ENCODE data around the gene MRPS6. TPM values are rescaled to one million over a fixed set of nuclear protein-coding genes. Genes with fewer than 3 reads are reported as not detected.
A peak's percentile ranks its signal among the peaks of the same experiment; 100 is the strongest.

The MRPS6 gene
- total and polyA plus RNA-seq, 7 donors, result 41.0 to 118 (median 78.8) TPM

- no peak for TF ChIP-seq POLR2A (IDR thresholded peaks at IDR 0.05)
- TF ChIP-seq EP300 (IDR thresholded peaks at IDR 0.05), result no peak
- TF ChIP-seq POLR2AphosphoS5 (IDR thresholded peaks at IDR 0.05), result no peak
- no peak for TF ChIP-seq CTCF (IDR thresholded peaks at IDR 0.05)
- no peak overlapping the region for H3K4me3 ChIP-seq
- H3K27me3 ChIP-seq, result no peaks in the 10 kb centered on the region
- H3K4me1 ChIP-seq, result peaks cover 0 to 12% (median 3%) of the 10 kb centered on the region in 4 donors
- peaks cover 0 to 4% (median 0%) of the 10 kb centered on the region in 4 donors for H3K9me3 ChIP-seq
- intact Hi-C loops (cut with DNase I), result no loop called here
- no peaks in the 10 kb centered on the region for H3K36me3 ChIP-seq
- WGBS, 2 donors, result 8 to 63% methylated on average over 1 of the region's 1 CpG
- no peak overlapping the region for H3K27ac ChIP-seq
- peak; percentile 18 for DNase-seq
Measured at GRCh38 chr21:34176448-34176847, 103.1 kb downstream of the MRPS6 start.

GRCh38 chr21:34177919-34178567 is 104.7 kb downstream of the MRPS6 start:
- Histone ChIP-seq H3K4me3 (no peak overlapping the region), H3K36me3 (no peaks in the 10 kb centered on the region), H3K9me3 (no peaks in the 10 kb centered on the region), H3K4me1 (peaks cover 0 to 13% (median 3%) of the 10 kb centered on the region in 4 donors), H3K27ac (no peak overlapping the region), H3K27me3 (no peaks in the 10 kb centered on the region)
- DNase-seq, result peak; percentile 8
- intact Hi-C loops (cut with DNase I), result no loop called here
- no peak for TF ChIP-seq CTCF (IDR thresholded peaks at IDR 0.05)
- 85 to 86% methylated on average over 7 of the region's 7 CpGs for WGBS, 2 donors

- no peak overlapping the region for H3K4me3 ChIP-seq
- peak; percentile 17 for DNase-seq
- no peaks in the 10 kb centered on the region for H3K9me3 ChIP-seq
- WGBS, 2 donors, result 82 to 88% methylated on average over 9 of the region's 9 CpGs
- no peak for TF ChIP-seq EP300 (IDR thresholded peaks at IDR 0.05)
- no peak for TF ChIP-seq POLR2A (IDR thresholded peaks at IDR 0.05)
- H3K4me1 ChIP-seq, result peaks cover 0 to 25% (median 12%) of the 10 kb centered on the region in 4 donors
- intact Hi-C loops (cut with DNase I), result no loop called here
- no peaks in the 10 kb centered on the region for H3K36me3 ChIP-seq
- no peak overlapping the region for H3K27ac ChIP-seq
- H3K27me3 ChIP-seq, result no peaks in the 10 kb centered on the region
Measured at GRCh38 chr21:34179204-34179935, 106.0 kb downstream of the MRPS6 start.

- Histone ChIP-seq H3K9me3 (no peaks in the 10 kb centered on the region), H3K4me3 (no peak overlapping the region), H3K27ac (peak overlapping the region in 2 of 4 donors; percentile 22 to 32), H3K4me1 (peaks cover 0 to 25% (median 12%) of the 10 kb centered on the region in 4 donors), H3K36me3 (no peaks in the 10 kb centered on the region), H3K27me3 (no peaks in the 10 kb centered on the region)
- no peak for DNase-seq
- intact Hi-C loops (cut with DNase I), result no loop called here
- 76 to 83% methylated on average over 3 of the region's 3 CpGs for WGBS, 2 donors
- no peak for TF ChIP-seq EP300 (IDR thresholded peaks at IDR 0.05)
- no peak for TF ChIP-seq POLR2AphosphoS5 (IDR thresholded peaks at IDR 0.05)
- TF ChIP-seq CTCF (IDR thresholded peaks at IDR 0.05), result no peak
- no peak for TF ChIP-seq POLR2A (IDR thresholded peaks at IDR 0.05)
Measured at GRCh38 chr21:34180407-34180806, 107.0 kb downstream of the MRPS6 start.

GRCh38 chr21:34180826-34181359 is 107.5 kb downstream of the MRPS6 start:
- DNase-seq, result peak; percentile 63
- Histone ChIP-seq H3K4me3 (no peak overlapping the region), H3K4me1 (peaks cover 0 to 25% (median 12%) of the 10 kb centered on the region in 4 donors), H3K9me3 (no peaks in the 10 kb centered on the region), H3K27ac (peak overlapping the region in 3 of 4 donors; percentile 14 to 32 (median 22)), H3K27me3 (no peaks in the 10 kb centered on the region), H3K36me3 (no peaks in the 10 kb centered on the region)
- TF ChIP-seq CTCF (IDR thresholded peaks at IDR 0.05) (no peak), EP300 (IDR thresholded peaks at IDR 0.05) (no peak), POLR2A (IDR thresholded peaks at IDR 0.05) (no peak), POLR2AphosphoS5 (IDR thresholded peaks at IDR 0.05) (no peak)
- intact Hi-C loops (cut with DNase I), result no loop called here
- whole genome bisulfite sequencing, 2 donors, result 84 to 95% methylated on average over 10 of the region's 10 CpGs
